Adrenal gland (tissue), 12 donors: ENCODE data around the gene SEMA6A. TPM values are rescaled to one million over a fixed set of nuclear protein-coding genes. Genes with fewer than 3 reads are reported as not detected.

Source experiments
- DNase-seq, 7 donors: peaks; one replicate each; pipeline ENCODE4 v3.0.0-alpha.2; 2019 to 2020
- H3K27ac ChIP-seq, 5 donors: fragments of 200-600 bp; sonication (generic) in 4 of 5; 1 replicate in 3 of 5; 2 replicates in 2 of 5; pipeline versions ENCODE4 v1.5.1 to v1.8.0; 2016 to 2020; ENCODE audit warnings: mild to moderate bottlenecking in 1 of 5
- H3K27me3 ChIP-seq: fragments of 200-600 bp; 2 replicates; pipeline ENCODE4 v1.8.0; 2021
- H3K36me3 ChIP-seq, 2 donors: fragments of 200-600 bp; replicated peaks in 1 of 2; 1 replicate in 1 of 2; 2 replicates in 1 of 2; pipeline versions ENCODE4 v1.5.1 to v1.8.0; 2018 to 2022
- H3K4me1 ChIP-seq, 2 donors: fragments of 200-600 bp; replicated peaks in 1 of 2; 1 replicate in 1 of 2; 2 replicates in 1 of 2; pipeline versions ENCODE4 v1.5.1 to v1.8.0; 2018 to 2021
- H3K4me3 ChIP-seq, 4 donors: fragments of 200-600 bp; sonication (generic) in 3 of 4; one replicate each; pipeline ENCODE4 v1.5.1; 2016 to 2018
- H3K9me3 ChIP-seq, 3 donors: fragments of 200-600 bp; sonication (generic) in 1 of 3; replicated peaks in 1 of 3; 1 replicate in 2 of 3; 2 replicates in 1 of 3; pipeline versions ENCODE4 v1.5.1 to v1.8.0; 2016 to 2021
- CTCF ChIP-seq, 6 experiments: fragments of 450-650 bp in 4 of 6; fragments of 200-600 bp in 2 of 6; sonication (generic) in 1 of 6; IDR thresholded peaks; 1 replicate in 5 of 6; 2 replicates in 1 of 6; pipeline versions ENCODE4 v1.5.1 to v1.8.0; 2016 to 2021; ENCODE audit warnings: antibody characterized with exemption in 6 of 6, mild to moderate bottlenecking in 2 of 6, moderate library complexity in 1 of 6
- POLR2A ChIP-seq, 2 donors: fragments of 450-650 bp; IDR thresholded peaks; one replicate each; pipeline ENCODE4 v1.6.1; 2017; ENCODE audit warnings: antibody characterized with exemption in 2 of 2, mild to moderate bottlenecking in 2 of 2, moderate library complexity in 1 of 2
- WGBS, 4 donors: extraction: QIAGEN DNeasy Blood & Tissue Kit in 2 of 4; methylation state at CpG; one replicate each; pipeline versions ENCODE4 v1.1.5 to v1.1.7; 2013 to 2017; 5-methylcytosine and 5-hydroxymethylcytosine counted together
- intact Hi-C, 2 donors: fragments of 100-400 bp; cut with DNase I; formaldehyde crosslinking; loops; one replicate each; pipeline versions ENCODE4 v1.14.1 to v1.15.0; 2022 to 2023
- polyA plus RNA-seq, 3 donors: library from polyadenylated mRNA; stranded (reverse); fragments of 200-250 nt in 2 of 3; fragments of 350-450 nt in 1 of 3; fragmentation: Illumina TruSeq in 1 of 3; extraction: RNeasy Lipid Tissue Mini Kit (QIAGEN cat#74804) in 1 of 3; gene quantifications; one replicate each; pipeline ENCODE4 v1.2.3, GENCODE V29; 2013 to 2014
- total RNA-seq, 9 donors: library from RNA; depleted of rRNA in 4 of 9; stranded (reverse); fragments of >200 nt in 4 of 9; fragments of 120-200 nt in 1 of 9; fragmentation: NEBNext Ultra II Directional in 1 of 9; extraction: Animal tissue kit (Norgen Biotek cat#: 25700) in 1 of 9; gene quantifications; one replicate each; pipeline versions ENCODE4 v1.1.0 to v1.2.4, GENCODE V29; 2013 to 2023
- donor health status: healthy with polysubstance abuse.
- donor health status: Bipolar disorder and iron deficiency.
- donor health status: DM: yes; HTN: yes; CAD: no.
- donor health status: DM: no; HTN: no; CAD: no.
- donor health status: DM: no; HTN: no; CAD: no.
- donor health status: DM: yes; HTN: yes; CAD: no.

Gene SEMA6A
- total and polyA plus RNA-seq, 12 donors: 55.1 to 182 (median 124) TPM

GRCh38 chr5:116578676-116579075 lies 4.1 kb upstream of the SEMA6A start:
- intact Hi-C loops: loop anchor here (5.0 to 10.0 kb wide), 3 partner anchors 74 to 369 kb away; no protein-coding TSS in a partner anchor

GRCh38 chr5:116577064-116577788 lies 2.6 kb upstream of the SEMA6A start:
- intact Hi-C loops: loop anchor here (5.0 to 10.0 kb wide), 3 partner anchors 72 to 370 kb away; no protein-coding TSS in a partner anchor

More at GRCh38 chr5:116578676-116579075, 4.1 kb upstream of the SEMA6A start:
- WGBS, 4 donors: 94 to 96% (median 96%) methylated on average over 3 of the region's 3 CpGs
- H3K9me3 ChIP-seq: no peaks in the 10 kb centered on the region
- no peaks in the 10 kb centered on the region for H3K27me3 ChIP-seq
- DNase-seq: no peak
- no peak overlapping the region for H3K27ac ChIP-seq
- H3K4me1 ChIP-seq: peaks cover 9 to 14% of the 10 kb centered on the region in 2 donors
- no peaks in the 10 kb centered on the region for H3K36me3 ChIP-seq
- H3K4me3 ChIP-seq: no peak overlapping the region
- TF ChIP-seq POLR2A (IDR thresholded peaks at IDR 0.05) (no peak), CTCF (IDR thresholded peaks at IDR 0.05) (no peak)

GRCh38 chr5:116576053-116576713 lies 1.6 kb upstream of the SEMA6A start:
- H3K4me3 ChIP-seq: peak overlapping the region in 2 of 4 donors; percentile 92 to 94
- H3K36me3 ChIP-seq: no peaks in the 10 kb centered on the region
- H3K9me3 ChIP-seq: no peaks in the 10 kb centered on the region
- peak; percentile 79 to 93 (median 84) for TF ChIP-seq CTCF (IDR thresholded peaks at IDR 0.05)
- no peak for TF ChIP-seq POLR2A (IDR thresholded peaks at IDR 0.05)
- peaks cover 11 to 14% of the 10 kb centered on the region in 2 donors for H3K4me1 ChIP-seq
- peak; percentile 59 to 84 (median 76) for DNase-seq
- no peaks in the 10 kb centered on the region for H3K27me3 ChIP-seq
- WGBS, 4 donors: 9 to 15% (median 11%) methylated on average over 22 to 44 of the region's 44 CpGs
- intact Hi-C loops: loop anchor here (5.0 to 10.0 kb wide), 3 partner anchors 71 to 371 kb away; no protein-coding TSS in a partner anchor
- peak overlapping the region; percentile 62 to 93 (median 78) for H3K27ac ChIP-seq

More at GRCh38 chr5:116577064-116577788, 2.6 kb upstream of the SEMA6A start:
- no peak for DNase-seq
- Histone ChIP-seq H3K36me3 (no peaks in the 10 kb centered on the region), H3K27ac (no peak overlapping the region), H3K4me3 (no peak overlapping the region), H3K9me3 (no peaks in the 10 kb centered on the region), H3K27me3 (no peaks in the 10 kb centered on the region), H3K4me1 (peaks cover 9 to 14% of the 10 kb centered on the region in 2 donors)
- WGBS, 4 donors: 85 to 87% (median 86%) methylated on average over 12 of the region's 12 CpGs
- TF ChIP-seq POLR2A (IDR thresholded peaks at IDR 0.05): no peak
- TF ChIP-seq CTCF (IDR thresholded peaks at IDR 0.05): no peak
